HepG2 (cell line): ENCODE data around the gene ABCB8. TPM values are rescaled to one million over a fixed set of nuclear protein-coding genes. Genes with fewer than 3 reads are reported as not detected.
A peak's percentile ranks its signal among the peaks of the same experiment; 100 is the strongest.

ENCODE experiments used
- ATF6 ChIP-seq: sonication (generic); formaldehyde crosslinking; conservative IDR thresholded peaks from 2 replicates; pipeline ENCODE4 v1.4.0; 2020; ENCODE audit warnings: missing genetic modification reagents
- CEBPB ChIP-seq: IDR thresholded peaks from 2 replicates; pipeline ENCODE4 v1.6.1; 2011; ENCODE audit warnings: low read depth, low read length, improper control_type of control experiment, borderline replicate concordance
- CENPBD1 ChIP-seq: sonication (generic); formaldehyde crosslinking; IDR thresholded peaks from 2 replicates; pipeline ENCODE4 v1.8.0; 2022; ENCODE audit warnings: missing genetic modification reagents, low read depth, mild to moderate bottlenecking, borderline replicate concordance
- HES4 ChIP-seq: sonication (generic); formaldehyde crosslinking; IDR thresholded peaks from 2 replicates; pipeline ENCODE4 v1.9.0; 2021; ENCODE audit warnings: mild to moderate bottlenecking, missing genetic modification reagents, borderline replicate concordance
- HMG20A ChIP-seq: IDR thresholded peaks from 2 replicates; pipeline ENCODE4 v1.6.1; 2016; ENCODE audit warnings: borderline replicate concordance
- ISX ChIP-seq: sonication (generic); formaldehyde crosslinking; conservative IDR thresholded peaks from 2 replicates; pipeline ENCODE4 v1.5.0; 2020; ENCODE audit warnings: missing genetic modification reagents
- MIER2 ChIP-seq: IDR thresholded peaks from 2 replicates; pipeline ENCODE4 v1.6.1; 2016; ENCODE audit warnings: missing biosample characterization, missing genetic modification reagents
- MXD3 ChIP-seq: IDR thresholded peaks from 2 replicates; pipeline ENCODE4 v1.6.1; 2016; ENCODE audit warnings: mild to moderate bottlenecking, missing biosample characterization, missing genetic modification reagents
- PHF20 ChIP-seq: sonication (generic); formaldehyde crosslinking; IDR thresholded peaks from 2 replicates; pipeline ENCODE4 v1.5.0; 2020; ENCODE audit warnings: mild to moderate bottlenecking, missing genetic modification reagents
- PITX1 ChIP-seq: sonication (generic); formaldehyde crosslinking; IDR thresholded peaks from 2 replicates; pipeline ENCODE4 v1.5.1; 2020; ENCODE audit warnings: mild to moderate bottlenecking, missing genetic modification reagents
- PRPF4 ChIP-seq: fragments of 200-400 bp; formaldehyde crosslinking; IDR thresholded peaks from 2 replicates; pipeline ENCODE4 v1.6.1; 2016; ENCODE audit warnings: low read length, low read depth; ENCODE audit not compliant: poor library complexity, severe bottlenecking
- REXO4 ChIP-seq: sonication (generic); formaldehyde crosslinking; IDR thresholded peaks from 2 replicates; pipeline ENCODE4 v1.8.0; 2022; ENCODE audit warnings: missing genetic modification reagents, mild to moderate bottlenecking, borderline replicate concordance
- RFX3 ChIP-seq: IDR thresholded peaks from 2 replicates; pipeline ENCODE4 v1.6.1; 2016; ENCODE audit warnings: missing biosample characterization, missing genetic modification reagents
- RXRA ChIP-seq: sonication (generic); formaldehyde crosslinking; IDR thresholded peaks from 2 replicates; pipeline ENCODE4 v1.5.1; 2020; ENCODE audit warnings: missing genetic modification reagents
- SIX1 ChIP-seq: sonication (generic); formaldehyde crosslinking; IDR thresholded peaks from 2 replicates; pipeline ENCODE4 v1.4.0; 2020; ENCODE audit warnings: missing genetic modification reagents, borderline replicate concordance
- SP140L ChIP-seq: sonication (generic); formaldehyde crosslinking; IDR thresholded peaks from 2 replicates; pipeline ENCODE4 v1.4.0; 2020; ENCODE audit warnings: missing genetic modification reagents, borderline replicate concordance
- TEAD2 ChIP-seq: sonication (generic); formaldehyde crosslinking; IDR thresholded peaks from 2 replicates; pipeline ENCODE4 v1.9.0; 2021; ENCODE audit warnings: missing genetic modification reagents
- ZBTB3 ChIP-seq: sonication (generic); formaldehyde crosslinking; IDR thresholded peaks from 2 replicates; pipeline ENCODE4 v1.4.0; 2020; ENCODE audit warnings: low read depth, mild to moderate bottlenecking, moderate library complexity, missing genetic modification reagents, borderline replicate concordance
- ZNF121 ChIP-seq: sonication (generic); formaldehyde crosslinking; IDR thresholded peaks from 2 replicates; pipeline ENCODE4 v1.5.0; 2020; ENCODE audit warnings: mild to moderate bottlenecking, missing genetic modification reagents
- ZNF124 ChIP-seq: sonication (generic); formaldehyde crosslinking; IDR thresholded peaks from 2 replicates; pipeline ENCODE4 v1.4.0; 2020; ENCODE audit warnings: missing genetic modification reagents
- ZNF503 ChIP-seq: sonication (generic); formaldehyde crosslinking; IDR thresholded peaks from 2 replicates; pipeline ENCODE4 v1.4.0; 2020; ENCODE audit warnings: missing genetic modification reagents
- ZNF607 ChIP-seq: sonication (generic); formaldehyde crosslinking; IDR thresholded peaks from 2 replicates; pipeline ENCODE4 v1.5.1; 2020; ENCODE audit warnings: missing genetic modification reagents, mild to moderate bottlenecking, borderline replicate concordance
- ZNF616 ChIP-seq: sonication (generic); formaldehyde crosslinking; IDR thresholded peaks from 2 replicates; pipeline ENCODE4 v1.5.0; 2020; ENCODE audit warnings: low read depth, mild to moderate bottlenecking, missing genetic modification reagents
- ZNF891 ChIP-seq: sonication (generic); formaldehyde crosslinking; IDR thresholded peaks from 2 replicates; pipeline ENCODE4 v1.5.0; 2020; ENCODE audit warnings: mild to moderate bottlenecking, missing genetic modification reagents
- polyA plus RNA-seq, 8 experiments: library from polyadenylated mRNA; depleted of rRNA in 3 of 8; stranded (reverse) in 7 of 8; unstranded in 1 of 8; fragments of >200 nt; fragmentation: Illumina TruSeq in 4 of 8; extraction: Trizol in 4 of 8; gene quantifications; 2 replicates each; pipeline versions ENCODE4 v1.2.1 to v1.2.3, GENCODE V29; 2011 to 2016; ENCODE audit warnings: low read depth in 4 of 8, missing spikeins in 1 of 8, mixed read lengths in 1 of 8; ENCODE audit not compliant: insufficient read depth in 1 of 8
- total RNA-seq, 5 experiments: library from RNA; depleted of rRNA; stranded (reverse); fragments of >200 nt; fragmentation: Illumina TruSeq; extraction: Trizol; gene quantifications; 2 replicates each; pipeline ENCODE4 v1.2.3, GENCODE V29; 2016; ENCODE audit warnings: low read depth in 1 of 5

The ABCB8 gene
- total and polyA plus RNA-seq, 2 of the 13 experiments (the other 11 are each of a cell fraction or from before 2014, with no cell fraction given) = 6.6 to 16.7 TPM

- TF ChIP-seq MXD3 (no peak; the same call in 1 of the 2 replicates), ZBTB3 (CRISPR knock-in tag) (no peak), PHF20 (CRISPR knock-in tag) (peak; percentile 66; the same call in 1 of the 2 replicates), MIER2 (CRISPR knock-in tag) (no peak), ZNF616 (no peak; the same call in 1 of the 2 replicates), CENPBD1 (CRISPR knock-in tag) (no peak), REXO4 (CRISPR knock-in tag) (no peak), ATF6 (no peak), TEAD2 (no peak), ISX (CRISPR knock-in tag) (no peak), ZNF121 (CRISPR knock-in tag) (no peak), PITX1 (CRISPR knock-in tag) (peak; percentile 59; the same call in 1 of the 2 replicates), RXRA (CRISPR knock-in tag) (peak; percentile 40; the same call in 1 of the 2 replicates), RFX3 (CRISPR knock-in tag) (peak; percentile 76), CEBPB (no peak), ZNF607 (CRISPR knock-in tag) (0 out of 2 replicates have a peak, but pooled peaks have one; percentile 33), HMG20A (CRISPR knock-in tag) (no peak), HES4 (CRISPR knock-in tag) (no peak), ZNF891 (no peak), SP140L (CRISPR knock-in tag) (no peak), ZNF503 (CRISPR knock-in tag) (no peak), PRPF4 (no peak), SIX1 (CRISPR knock-in tag) (no peak), ZNF124 (CRISPR knock-in tag) (0 out of 2 replicates have a peak, but pooled peaks have one; percentile 27)
Measured at GRCh38 chr7:151028131-151028947, at the start of gene ABCB8 (continued).
